GOT3 (cell line): ENCODE measurements around the gene ZBTB32.

Source experiments
- DNase-seq: peaks from one replicate; lab custom pipeline; 2025; ENCODE audit warnings: mixed read lengths; lab: John Stamatoyannopoulos, UW

The ZBTB32 gene

GRCh38 chr19:35695895-35696422 lies 8.4 kb upstream of the ZBTB32 start:
- no peak for DNase-seq

- DNase-seq, result no peak
These were observed 7.5 kb upstream of the ZBTB32 start for GRCh38 chr19:35696835-35697234.

- DNase-seq, result peak; percentile 70
These were observed 1.9 kb upstream of the ZBTB32 start for GRCh38 chr19:35702223-35703012.

- no peak for DNase-seq
These were observed 1.0 kb upstream of the ZBTB32 start for GRCh38 chr19:35703343-35703742.

- no peak for DNase-seq
These were observed 4.0 kb downstream of the ZBTB32 start for GRCh38 chr19:35708391-35708790.

GRCh38 chr19:35710784-35711723 lies 6.7 kb downstream of the ZBTB32 start:
- DNase-seq, result no peak

GRCh38 chr19:35712567-35713505 lies 8.5 kb downstream of the ZBTB32 start:
- no peak for DNase-seq

- DNase-seq, result no peak
These were observed 9.1 kb downstream of the ZBTB32 start for GRCh38 chr19:35713506-35713850.

- DNase-seq, result no peak
These were observed 9.6 kb downstream of the ZBTB32 start for GRCh38 chr19:35713904-35714495.

GRCh38 chr19:35714601-35715354 lies 10.4 kb downstream of the ZBTB32 start:
- no peak for DNase-seq

- DNase-seq, result no peak
These were observed 11.0 kb downstream of the ZBTB32 start for GRCh38 chr19:35715355-35715809.

- no peak for DNase-seq
These were observed 11.8 kb downstream of the ZBTB32 start for GRCh38 chr19:35715981-35716800.

- DNase-seq, result peak; percentile 91
These were observed 12.7 kb downstream of the ZBTB32 start for GRCh38 chr19:35716801-35717664.

GRCh38 chr19:35717665-35718344 lies 13.4 kb downstream of the ZBTB32 start, which contains the start of gene KMT2B:
TSS of gene KMT2B (plus strand) at chr19:35718003. CDS start at chr19:35718019, 16 bp downstream.
- no peak for DNase-seq

GRCh38 chr19:35718345-35719041 lies 14.1 kb downstream of the ZBTB32 start:
- no peak for DNase-seq

GRCh38 chr19:35719402-35720162 lies 15.2 kb downstream of the ZBTB32 start:
- no peak for DNase-seq
